Brain microvascular endothelial cell (primary cell): Measurements from ENCODE around the gene ASXL2.
A peak's percentile ranks its signal among the peaks of the same experiment; 100 is the strongest.

ENCODE experiments used
- DNase-seq: peaks from one replicate; pipeline ENCODE4 v3.0.0-alpha.2; 2020
- H3K27ac ChIP-seq: fragments of 250-450 bp; sonication (Bioruptor Pico); 2 replicates; pipeline ENCODE4 v1.5.1; 2020; ENCODE audit warnings: mild to moderate bottlenecking, moderate library complexity
- H3K27me3 ChIP-seq: fragments of 250-450 bp; sonication (Bioruptor Pico); replicated peaks from 2 replicates; pipeline ENCODE4 v1.5.1; 2020; ENCODE audit warnings: mild to moderate bottlenecking
- H3K36me3 ChIP-seq: fragments of 250-450 bp; sonication (Bioruptor Pico); replicated peaks from 2 replicates; pipeline ENCODE4 v1.5.1; 2020; ENCODE audit warnings: mild to moderate bottlenecking
- H3K4me3 ChIP-seq: 2 replicates; pipeline ENCODE4 v1.5.1; 2011; ENCODE audit warnings: low read depth, mild to moderate bottlenecking, control low read depth, low read length, moderate library complexity
- CTCF ChIP-seq: IDR thresholded peaks from 2 replicates; pipeline ENCODE4 v1.5.1; 2011; ENCODE audit warnings: low read depth, mild to moderate bottlenecking, moderate library complexity, low read length, control low read depth, inconsistent platforms; ENCODE audit errors: missing control alignments
- in situ Hi-C: cut with HindIII; loops from 2 replicates; pipeline ENCODE4 v1.10.0; 2017; ENCODE audit warnings: low sequenced_read_pairs, low pct_ligation_motif_present

Gene ASXL2

DNA sequence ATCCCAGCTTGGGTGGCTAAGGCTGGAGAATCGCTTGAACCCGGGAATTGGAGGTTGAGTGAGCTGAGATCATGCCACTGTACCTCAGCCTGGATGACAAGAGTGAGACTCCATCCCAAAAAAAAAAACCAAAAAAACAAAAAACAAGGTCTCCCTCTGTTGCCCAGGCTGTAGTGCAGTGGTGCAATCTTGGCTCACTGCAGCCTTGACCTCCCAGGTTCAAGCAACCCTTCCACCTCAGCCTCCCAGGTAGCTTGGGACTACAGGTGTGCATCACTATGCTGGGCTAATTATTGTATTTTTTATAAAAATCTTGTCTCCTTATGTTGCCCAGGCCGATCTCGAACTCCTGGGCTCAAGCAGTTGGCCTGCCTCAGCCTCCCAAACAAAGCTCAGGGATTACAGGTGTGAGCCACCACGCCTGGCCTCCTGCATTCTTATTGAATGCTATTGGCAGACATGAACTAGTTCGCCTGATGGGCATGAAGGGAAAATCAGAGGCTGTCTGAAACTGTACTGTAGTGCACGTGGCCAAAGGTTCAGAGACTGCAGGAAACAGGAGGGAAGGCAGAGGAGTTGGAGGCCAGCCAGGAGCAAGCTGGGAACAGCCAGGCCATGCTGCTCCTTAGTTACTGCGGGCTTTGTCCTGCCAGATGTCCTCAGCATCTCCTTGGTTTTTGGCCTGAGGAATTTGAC lies 16.0 kb upstream of the ASXL2 start:
- DNase-seq: peak; percentile 39
- Histone ChIP-seq H3K4me3 (no peak overlapping the region), H3K36me3 (no peaks in the 10 kb centered on the region), H3K27me3 (no peaks in the 10 kb centered on the region), H3K27ac (no peak overlapping the region)
- no peak for TF ChIP-seq CTCF
- in situ Hi-C loops: no loop called here

- H3K36me3 ChIP-seq: no peaks in the 10 kb centered on the region
- no peak overlapping the region for H3K27ac ChIP-seq
- no peak for DNase-seq
- in situ Hi-C loops: no loop called here
- no peak for TF ChIP-seq CTCF
- H3K4me3 ChIP-seq: no peak overlapping the region
- H3K27me3 ChIP-seq: no peaks in the 10 kb centered on the region
These were observed 13.4 kb upstream of the ASXL2 start for GRCh38 chr2:25891672-25892071.

GRCh38 chr2:25887624-25888242 lies 9.4 kb upstream of the ASXL2 start:
- in situ Hi-C loops: no loop called here
- DNase-seq: no peak
- no peak for TF ChIP-seq CTCF
- no peaks in the 10 kb centered on the region for H3K27me3 ChIP-seq
- no peaks in the 10 kb centered on the region for H3K36me3 ChIP-seq
- no peak overlapping the region for H3K27ac ChIP-seq
- no peak overlapping the region for H3K4me3 ChIP-seq

DNA sequence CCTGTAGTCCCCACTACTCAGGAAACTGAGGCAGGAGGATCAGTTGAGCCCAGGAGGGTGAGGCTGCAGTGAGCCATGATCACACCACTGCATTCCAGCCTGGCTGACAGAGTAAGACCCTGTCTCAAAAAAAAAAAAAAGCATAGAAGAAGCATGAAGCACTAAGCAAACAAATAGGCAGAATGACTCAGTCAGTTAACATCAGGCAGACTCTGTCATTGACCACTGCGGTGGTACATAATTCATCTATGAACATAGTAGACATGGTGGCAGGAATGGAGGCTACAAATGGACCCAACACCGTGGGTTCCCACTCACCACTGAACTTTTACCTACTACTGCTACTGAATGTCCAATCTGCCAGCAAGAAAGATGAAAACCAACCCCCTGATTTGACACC lies 7.6 kb upstream of the ASXL2 start:
- Histone ChIP-seq H3K36me3 (no peaks in the 10 kb centered on the region), H3K27me3 (no peaks in the 10 kb centered on the region), H3K4me3 (no peak overlapping the region), H3K27ac (peak overlapping the region; percentile 61)
- in situ Hi-C loops: no loop called here
- peak; percentile 32 for TF ChIP-seq CTCF
- DNase-seq: peak; percentile 88

- H3K36me3 ChIP-seq: no peaks in the 10 kb centered on the region
- no peaks in the 10 kb centered on the region for H3K27me3 ChIP-seq
- no peak overlapping the region for H3K27ac ChIP-seq
- DNase-seq: no peak
- TF ChIP-seq CTCF: no peak
- no peak overlapping the region for H3K4me3 ChIP-seq
- in situ Hi-C loops: no loop called here
These were observed 3.5 kb upstream of the ASXL2 start for GRCh38 chr2:25881764-25882163.
